Measurements from ENCODE around the gene CACNA1G.

DNA sequence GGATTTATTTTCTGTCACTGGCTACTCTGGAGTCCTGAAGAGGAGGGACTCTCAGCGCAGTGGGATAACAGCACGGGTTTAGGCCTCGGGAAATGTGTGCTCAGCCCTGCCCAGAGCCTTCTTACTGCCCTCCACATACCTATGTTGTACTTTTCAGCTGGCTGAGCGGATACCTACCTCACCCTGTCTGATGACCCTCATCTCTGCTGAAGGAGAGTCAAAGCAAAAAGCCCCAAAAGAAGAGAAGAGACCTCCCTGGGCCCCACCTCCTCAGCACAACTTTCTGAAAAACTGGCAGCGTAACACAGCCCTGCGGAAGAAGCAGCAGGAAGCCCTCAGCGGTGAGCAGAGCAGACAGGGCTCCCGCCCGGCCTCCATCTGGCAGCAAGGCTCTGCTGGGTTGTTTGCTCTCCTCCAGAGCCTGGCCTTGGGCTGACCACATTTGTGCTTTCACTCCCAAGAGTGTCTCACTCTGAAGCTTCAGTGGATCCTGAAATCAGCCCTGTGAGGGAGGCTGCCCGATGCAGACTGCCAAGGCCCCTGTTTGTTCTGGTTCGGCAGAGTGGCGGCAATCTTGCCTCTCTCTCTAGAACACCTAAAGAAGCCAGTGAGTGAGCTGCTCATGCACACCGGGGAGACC lies 42.0 kb upstream of the CACNA1G start:
- TF ChIP-seq, protein P1, sequence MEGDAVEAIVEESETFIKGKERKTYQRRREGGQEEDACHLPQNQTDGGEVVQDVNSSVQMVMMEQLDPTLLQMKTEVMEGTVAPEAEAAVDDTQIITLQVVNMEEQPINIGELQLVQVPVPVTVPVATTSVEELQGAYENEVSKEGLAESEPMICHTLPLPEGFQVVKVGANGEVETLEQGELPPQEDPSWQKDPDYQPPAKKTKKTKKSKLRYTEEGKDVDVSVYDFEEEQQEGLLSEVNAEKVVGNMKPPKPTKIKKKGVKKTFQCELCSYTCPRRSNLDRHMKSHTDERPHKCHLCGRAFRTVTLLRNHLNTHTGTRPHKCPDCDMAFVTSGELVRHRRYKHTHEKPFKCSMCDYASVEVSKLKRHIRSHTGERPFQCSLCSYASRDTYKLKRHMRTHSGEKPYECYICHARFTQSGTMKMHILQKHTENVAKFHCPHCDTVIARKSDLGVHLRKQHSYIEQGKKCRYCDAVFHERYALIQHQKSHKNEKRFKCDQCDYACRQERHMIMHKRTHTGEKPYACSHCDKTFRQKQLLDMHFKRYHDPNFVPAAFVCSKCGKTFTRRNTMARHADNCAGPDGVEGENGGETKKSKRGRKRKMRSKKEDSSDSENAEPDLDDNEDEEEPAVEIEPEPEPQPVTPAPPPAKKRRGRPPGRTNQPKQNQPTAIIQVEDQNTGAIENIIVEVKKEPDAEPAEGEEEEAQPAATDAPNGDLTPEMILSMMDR (IDR thresholded peaks at IDR 0.05) = no peak
- no peak for TF ChIP-seq ZFX (IDR thresholded peaks at IDR 0.05; ENCODE audit: borderline replicate concordance)

Measured in 22Rv1 (cell line).